CD4-positive, alpha-beta T cell treated with Interleukin-6 at 100 ng/mL for 8 hours (primary cell): ENCODE data around the gene SLC40A1.

Experiments
- DNase-seq: peaks from one replicate; pipeline ENCODE4 v3.0.0-alpha.2; 2020; ENCODE audit warnings: mixed read lengths, low spot score

The SLC40A1 gene

GRCh38 chr2:189511960-189512319 lies 68.6 kb downstream of the SLC40A1 start:
- DNase-seq = no peak

GRCh38 chr2:189511210-189511959 lies 69.2 kb downstream of the SLC40A1 start:
- DNase-seq = no peak
